ENCODE measurements around the gene SLC5A11. TPM values are rescaled to one million over a fixed set of nuclear protein-coding genes. Genes with fewer than 3 reads are reported as not detected.

SLC5A11 gene
- total and polyA plus RNA-seq, 2 donors from 2014 or later, result 1.2 to 2.1 TPM

GRCh38 chr16:24918641-24919040, 72.9 kb downstream of the SLC5A11 start:
- FAIRE-seq, result no peak
- peaks cover 2 to 36% (median 21%) of the 10 kb centered on the region in 3 donors for H3K36me3 ChIP-seq (ENCODE audit: control insufficient read depth in 2 of 3, insufficient read depth in 3 of 3, low read length in 3 of 3)
- no peak overlapping the region for H3K9ac ChIP-seq (ENCODE audit: low read length in 3 of 3)

GRCh38 chr16:24919536-24919935, 73.8 kb downstream of the SLC5A11 start:
- DNase-seq, result no peak
- H3K4me1 ChIP-seq (ENCODE audit: control insufficient read depth in 2 of 3, insufficient read depth in 2 of 3, low read depth in 1 of 3, low read length in 3 of 3), result no peaks in the 10 kb centered on the region
- peaks cover 2 to 36% (median 21%) of the 10 kb centered on the region in 3 donors for H3K36me3 ChIP-seq (ENCODE audit: control insufficient read depth in 2 of 3, insufficient read depth in 3 of 3, low read length in 3 of 3)
- TF ChIP-seq CTCF (IDR thresholded peaks at IDR 0.05; ENCODE audit: borderline replicate concordance, extremely low read depth, insufficient read depth), result no peak
- no peak overlapping the region for H3K27ac ChIP-seq (ENCODE audit: low read depth in 2 of 2, low read length in 2 of 2)
- no peak overlapping the region for H3K9ac ChIP-seq (ENCODE audit: low read length in 3 of 3)
- intact Hi-C loops (cut with DNase I), result no loop called here
- H3K27me3 ChIP-seq (ENCODE audit: control insufficient read depth, insufficient read depth, low read length), result no peaks in the 10 kb centered on the region
- H3K9me3 ChIP-seq (ENCODE audit: control insufficient read depth in 2 of 3, insufficient read depth in 1 of 3, low read length in 3 of 3), result no peaks in the 10 kb centered on the region
- FAIRE-seq, result no peak
- H3K4me3 ChIP-seq (ENCODE audit: low read length in 3 of 3), result no peak overlapping the region

More at GRCh38 chr16:24918641-24919040, 72.9 kb downstream of the SLC5A11 start:
- Histone ChIP-seq H3K27me3 (ENCODE audit: control insufficient read depth, insufficient read depth, low read length) (no peaks in the 10 kb centered on the region), H3K4me3 (ENCODE audit: low read length in 3 of 3) (no peak overlapping the region), H3K27ac (ENCODE audit: low read depth in 2 of 2, low read length in 2 of 2) (no peak overlapping the region), H3K4me1 (ENCODE audit: control insufficient read depth in 2 of 3, insufficient read depth in 2 of 3, low read depth in 1 of 3, low read length in 3 of 3) (no peaks in the 10 kb centered on the region), H3K9me3 (ENCODE audit: control insufficient read depth in 2 of 3, insufficient read depth in 1 of 3, low read length in 3 of 3) (no peaks in the 10 kb centered on the region)
- DNase-seq, result no peak
- intact Hi-C loops (cut with DNase I), result no loop called here
- TF ChIP-seq CTCF (IDR thresholded peaks at IDR 0.05; ENCODE audit: borderline replicate concordance, extremely low read depth, insufficient read depth), result no peak

DNA sequence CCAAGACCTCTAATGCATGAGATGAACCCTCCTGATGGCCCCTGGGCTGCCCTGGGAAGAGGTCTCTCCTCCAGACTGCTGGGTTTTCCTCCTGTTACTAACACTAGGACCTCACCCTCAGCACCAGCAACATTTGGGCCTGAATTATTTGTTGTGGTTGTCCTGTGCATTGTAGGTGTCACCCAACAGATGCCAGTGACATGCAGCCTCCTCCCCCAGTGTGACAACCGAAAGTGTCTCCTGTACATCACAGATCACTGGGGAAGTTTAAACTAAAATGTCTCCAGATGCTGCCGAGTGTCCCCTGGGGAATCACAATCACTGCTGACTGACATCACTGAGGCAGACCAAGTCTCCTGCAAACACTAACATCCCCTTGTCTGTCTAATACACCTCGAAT, 74.8 kb downstream of the SLC5A11 start:
- no peak for DNase-seq

More for the DNA sequence above, 74.8 kb downstream of the SLC5A11 start:
- Histone ChIP-seq H3K27ac (ENCODE audit: low read depth in 2 of 2, low read length in 2 of 2) (no peak overlapping the region), H3K4me3 (ENCODE audit: low read length in 3 of 3) (no peak overlapping the region), H3K9ac (ENCODE audit: low read length in 3 of 3) (no peak overlapping the region), H3K4me1 (ENCODE audit: control insufficient read depth in 2 of 3, insufficient read depth in 2 of 3, low read depth in 1 of 3, low read length in 3 of 3) (no peaks in the 10 kb centered on the region), H3K27me3 (ENCODE audit: control insufficient read depth, insufficient read depth, low read length) (no peaks in the 10 kb centered on the region), H3K9me3 (ENCODE audit: control insufficient read depth in 2 of 3, insufficient read depth in 1 of 3, low read length in 3 of 3) (no peaks in the 10 kb centered on the region), H3K36me3 (ENCODE audit: control insufficient read depth in 2 of 3, insufficient read depth in 3 of 3, low read length in 3 of 3) (peaks cover 2 to 36% (median 21%) of the 10 kb centered on the region in 3 donors)
- intact Hi-C loops (cut with DNase I), result no loop called here
- FAIRE-seq, result no peak
- no peak for TF ChIP-seq CTCF (IDR thresholded peaks at IDR 0.05; ENCODE audit: borderline replicate concordance, extremely low read depth, insufficient read depth)

All from kidney (tissue), 14 donors.